Measurements from ENCODE around the gene KIF16B. TPM values are rescaled to one million over a fixed set of nuclear protein-coding genes. Genes with fewer than 3 reads are reported as not detected.

The KIF16B gene
- total and polyA plus RNA-seq, 9 of the 15 experiments (the other 6 are each of a cell fraction or from before 2014, with no cell fraction given): 1.00 to 10.6 (median 8.5) TPM

GRCh38 chr20:16407251-16408067 lies 165.8 kb downstream of the KIF16B start (continued):
- TF ChIP-seq, protein P1, sequence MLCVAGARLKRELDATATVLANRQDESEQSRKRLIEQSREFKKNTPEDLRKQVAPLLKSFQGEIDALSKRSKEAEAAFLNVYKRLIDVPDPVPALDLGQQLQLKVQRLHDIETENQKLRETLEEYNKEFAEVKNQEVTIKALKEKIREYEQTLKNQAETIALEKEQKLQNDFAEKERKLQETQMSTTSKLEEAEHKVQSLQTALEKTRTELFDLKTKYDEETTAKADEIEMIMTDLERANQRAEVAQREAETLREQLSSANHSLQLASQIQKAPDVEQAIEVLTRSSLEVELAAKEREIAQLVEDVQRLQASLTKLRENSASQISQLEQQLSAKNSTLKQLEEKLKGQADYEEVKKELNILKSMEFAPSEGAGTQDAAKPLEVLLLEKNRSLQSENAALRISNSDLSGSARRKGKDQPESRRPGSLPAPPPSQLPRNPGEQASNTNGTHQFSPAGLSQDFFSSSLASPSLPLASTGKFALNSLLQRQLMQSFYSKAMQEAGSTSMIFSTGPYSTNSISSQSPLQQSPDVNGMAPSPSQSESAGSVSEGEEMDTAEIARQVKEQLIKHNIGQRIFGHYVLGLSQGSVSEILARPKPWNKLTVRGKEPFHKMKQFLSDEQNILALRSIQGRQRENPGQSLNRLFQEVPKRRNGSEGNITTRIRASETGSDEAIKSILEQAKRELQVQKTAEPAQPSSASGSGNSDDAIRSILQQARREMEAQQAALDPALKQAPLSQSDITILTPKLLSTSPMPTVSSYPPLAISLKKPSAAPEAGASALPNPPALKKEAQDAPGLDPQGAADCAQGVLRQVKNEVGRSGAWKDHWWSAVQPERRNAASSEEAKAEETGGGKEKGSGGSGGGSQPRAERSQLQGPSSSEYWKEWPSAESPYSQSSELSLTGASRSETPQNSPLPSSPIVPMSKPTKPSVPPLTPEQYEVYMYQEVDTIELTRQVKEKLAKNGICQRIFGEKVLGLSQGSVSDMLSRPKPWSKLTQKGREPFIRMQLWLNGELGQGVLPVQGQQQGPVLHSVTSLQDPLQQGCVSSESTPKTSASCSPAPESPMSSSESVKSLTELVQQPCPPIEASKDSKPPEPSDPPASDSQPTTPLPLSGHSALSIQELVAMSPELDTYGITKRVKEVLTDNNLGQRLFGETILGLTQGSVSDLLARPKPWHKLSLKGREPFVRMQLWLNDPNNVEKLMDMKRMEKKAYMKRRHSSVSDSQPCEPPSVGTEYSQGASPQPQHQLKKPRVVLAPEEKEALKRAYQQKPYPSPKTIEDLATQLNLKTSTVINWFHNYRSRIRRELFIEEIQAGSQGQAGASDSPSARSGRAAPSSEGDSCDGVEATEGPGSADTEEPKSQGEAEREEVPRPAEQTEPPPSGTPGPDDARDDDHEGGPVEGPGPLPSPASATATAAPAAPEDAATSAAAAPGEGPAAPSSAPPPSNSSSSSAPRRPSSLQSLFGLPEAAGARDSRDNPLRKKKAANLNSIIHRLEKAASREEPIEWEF (CRISPR knock-in tag; IDR thresholded peaks at IDR 0.05): no peak
- TF ChIP-seq THRAP3 (IDR thresholded peaks at IDR 0.05; ENCODE audit: borderline replicate concordance) (no peak), ZFP36 (IDR thresholded peaks at IDR 0.05; ENCODE audit: low read depth, low read length, partially characterized antibody) (no peak), ZNF512 (tag; IDR thresholded peaks at IDR 0.05) (no peak), GATAD2B (IDR thresholded peaks at IDR 0.05; ENCODE audit: borderline replicate concordance) (no peak), SRSF7 (optimal IDR thresholded peaks at IDR 0.05; ENCODE audit: low read depth, low read length) (no peak)
